GM21423 (cell line): ENCODE results near the gene METTL22.

Source experiments
- ATAC-seq: cut with Tn5 transposase; IDR thresholded peaks from one replicate; pipeline ENCODE4 v1.9.1; 2021; ENCODE audit warnings: mild to moderate bottlenecking, moderate library complexity; ENCODE audit not compliant: unreplicated experiment

The METTL22 gene, protein sequence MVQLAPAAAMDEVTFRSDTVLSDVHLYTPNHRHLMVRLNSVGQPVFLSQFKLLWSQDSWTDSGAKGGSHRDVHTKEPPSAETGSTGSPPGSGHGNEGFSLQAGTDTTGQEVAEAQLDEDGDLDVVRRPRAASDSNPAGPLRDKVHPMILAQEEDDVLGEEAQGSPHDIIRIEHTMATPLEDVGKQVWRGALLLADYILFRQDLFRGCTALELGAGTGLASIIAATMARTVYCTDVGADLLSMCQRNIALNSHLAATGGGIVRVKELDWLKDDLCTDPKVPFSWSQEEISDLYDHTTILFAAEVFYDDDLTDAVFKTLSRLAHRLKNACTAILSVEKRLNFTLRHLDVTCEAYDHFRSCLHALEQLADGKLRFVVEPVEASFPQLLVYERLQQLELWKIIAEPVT

DNA sequence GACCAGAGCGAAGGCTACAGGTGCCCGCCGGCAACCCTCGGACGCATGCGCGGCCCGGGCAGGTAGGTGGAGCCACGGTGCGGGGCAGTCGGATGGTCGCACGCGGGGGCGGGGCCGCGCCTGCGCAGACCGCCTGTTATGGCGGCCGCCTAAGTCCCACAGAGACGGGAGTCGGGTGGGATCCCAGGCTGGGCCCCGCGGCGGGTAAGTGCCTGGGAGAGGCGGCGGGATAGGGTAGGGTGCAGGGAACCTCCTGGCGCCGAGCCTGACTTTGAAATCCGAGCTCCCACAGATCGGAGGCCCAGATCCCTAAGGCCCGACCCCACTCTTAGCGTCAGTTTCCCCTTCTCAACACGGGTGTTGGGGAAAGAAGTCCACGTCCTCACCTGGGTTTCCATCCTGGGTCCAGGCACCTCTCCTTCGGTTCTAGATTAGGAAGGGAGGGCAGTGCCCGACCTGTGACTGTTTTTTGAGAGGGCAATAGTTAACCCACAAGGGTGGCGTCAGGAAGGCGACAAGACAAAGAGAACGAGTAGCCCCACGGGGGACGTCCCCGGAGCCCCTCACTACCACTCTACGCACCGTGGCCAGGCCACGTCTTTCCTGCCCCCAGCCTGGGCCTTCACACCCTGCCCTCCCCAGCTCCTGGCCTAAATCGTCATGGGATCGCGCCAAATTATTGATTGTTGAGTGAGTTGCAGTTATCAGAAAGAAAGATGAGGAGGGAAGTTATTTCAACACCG is at the start of gene METTL22:
METTL22 (plus strand) TSS at position 127 of the 743 bp plus-strand sequence. CDS start 3,968 bp downstream, outside the sequence.
- peak; percentile 93 for ATAC-seq

DNA sequence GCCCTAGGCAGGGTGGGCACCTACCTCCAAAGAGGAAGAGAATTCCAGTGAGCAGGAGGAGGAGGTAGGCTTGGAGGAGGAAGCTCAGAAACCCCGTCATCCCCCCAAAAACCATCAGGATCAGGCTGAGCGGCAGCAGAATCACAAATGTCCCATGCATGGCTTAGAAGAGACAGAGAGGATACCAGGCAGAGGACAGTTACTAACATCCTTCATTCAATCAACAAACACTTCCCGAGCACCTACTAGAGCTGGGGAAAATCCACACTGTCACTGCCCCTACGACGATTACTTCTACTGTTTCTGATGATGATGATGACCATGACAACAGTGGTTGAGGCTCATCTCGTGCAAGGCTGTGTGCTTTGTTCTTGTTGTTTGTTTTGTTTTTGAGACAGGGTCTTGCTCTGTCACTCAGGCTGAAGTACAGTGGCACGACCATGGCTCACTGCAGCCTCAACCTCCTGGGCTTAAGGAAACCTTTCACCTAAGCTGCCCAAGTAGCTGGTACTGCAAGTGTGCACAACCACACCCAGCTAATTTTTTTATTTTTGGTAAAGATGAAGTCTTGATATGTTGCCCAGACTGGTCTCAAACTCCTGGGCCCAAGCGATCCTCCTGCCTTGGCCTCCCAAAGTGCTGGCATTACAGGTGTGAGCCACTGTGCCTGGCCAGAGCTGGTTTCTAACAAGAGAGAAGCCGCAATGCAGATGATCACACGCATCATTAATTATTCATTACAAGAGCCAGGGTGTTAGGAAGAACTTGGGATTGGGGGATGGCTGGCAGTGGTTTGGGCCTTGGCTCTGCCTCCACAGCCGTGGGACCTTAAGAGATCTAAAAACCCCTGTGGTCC is 49.2 kb upstream of the METTL22 start:
- ATAC-seq: no peak

DNA sequence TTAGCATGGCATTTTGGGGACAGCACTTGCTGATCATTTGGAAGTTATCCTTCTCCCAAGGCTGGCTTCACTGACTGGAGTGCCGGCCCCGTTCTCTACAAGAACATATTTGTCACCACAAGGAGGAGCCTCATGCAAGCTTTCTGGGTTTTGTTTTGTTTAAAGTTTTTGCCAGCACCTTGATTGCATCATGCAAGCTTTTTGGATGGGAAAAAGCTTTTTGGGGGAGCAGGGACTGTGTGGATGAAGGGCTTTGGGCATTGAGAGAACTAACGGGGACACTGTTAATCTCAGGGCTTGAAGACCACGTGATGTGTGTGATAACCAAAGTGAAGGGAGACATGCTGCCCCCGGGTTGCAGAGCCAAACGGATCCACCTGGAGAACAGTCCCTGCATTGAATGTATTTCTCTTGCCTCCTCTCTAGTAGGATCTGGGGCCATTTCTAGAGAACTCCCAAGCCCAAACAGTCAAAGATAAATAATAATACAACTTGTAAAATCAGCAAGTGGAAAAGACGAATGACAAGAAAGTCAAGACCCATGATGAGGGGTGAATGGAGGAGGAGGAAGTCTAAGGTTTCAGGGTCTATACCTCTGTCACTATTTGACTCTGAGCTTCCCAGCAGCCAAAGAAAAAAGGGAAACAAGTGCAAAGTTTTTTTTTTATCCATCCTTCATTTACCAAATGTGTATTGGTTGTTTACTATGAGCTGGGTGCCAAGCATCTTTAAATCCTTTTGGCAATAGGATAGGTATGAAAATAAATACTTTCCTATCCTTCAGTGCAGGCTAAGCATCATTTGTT is 48.4 kb upstream of the METTL22 start:
- no peak for ATAC-seq

DNA sequence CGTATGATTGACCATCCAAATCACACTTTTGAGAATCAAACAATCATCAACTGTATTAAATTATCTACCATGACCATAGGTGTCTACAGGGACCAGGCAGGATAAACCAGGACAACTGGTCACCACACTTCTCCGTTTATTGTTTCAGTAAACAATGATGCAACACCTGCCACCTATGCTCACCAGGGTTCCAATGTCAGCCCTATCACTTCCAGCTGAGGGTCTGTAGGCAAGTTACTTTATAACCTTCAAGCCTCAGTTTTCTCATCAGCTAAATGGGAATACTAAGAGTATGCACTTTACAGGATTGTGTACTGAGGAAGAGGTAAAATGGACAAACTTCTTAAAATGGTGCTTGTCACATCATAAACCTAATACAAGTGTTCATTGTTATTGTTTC is 46.1 kb upstream of the METTL22 start:
- ATAC-seq: no peak

DNA sequence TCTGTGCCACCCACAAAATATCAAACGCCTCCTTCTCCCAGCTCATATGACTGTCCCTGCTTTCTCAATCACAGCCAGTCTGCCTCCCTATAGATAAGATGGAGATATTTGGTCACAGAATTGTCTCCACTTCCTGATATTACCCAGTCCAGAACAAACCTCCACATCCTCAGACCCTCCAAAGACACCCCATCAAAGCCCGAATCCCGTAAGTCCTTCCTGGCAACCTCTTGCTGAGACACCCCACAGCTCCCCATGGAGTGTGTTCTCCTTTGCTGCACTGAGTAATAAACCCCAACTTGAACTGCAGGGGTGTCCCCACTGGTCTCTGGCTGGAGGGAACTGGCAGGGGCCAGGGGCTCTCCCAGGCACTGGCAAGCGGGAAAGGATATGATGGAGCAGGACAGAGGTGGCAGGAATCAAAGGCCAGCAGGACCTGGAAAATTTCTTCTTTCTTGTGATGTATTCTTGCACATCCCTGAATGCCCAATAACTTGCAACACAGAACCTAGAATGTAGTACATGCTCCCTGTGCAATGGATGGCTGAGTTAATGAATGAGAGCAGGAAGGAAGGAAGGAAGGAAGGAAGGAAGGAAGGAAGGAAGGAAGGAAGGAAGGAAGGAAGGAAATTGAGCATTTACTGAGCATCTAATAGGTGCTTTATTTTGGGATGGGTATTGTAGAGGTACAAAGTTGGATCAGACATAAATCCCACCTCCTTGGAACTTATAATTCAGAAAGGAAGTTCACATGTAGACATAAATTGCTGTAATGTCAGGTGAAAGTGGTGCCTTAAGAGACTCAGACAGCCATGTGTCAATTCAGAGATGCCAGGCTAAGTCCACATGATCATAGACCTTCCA is 45.1 kb upstream of the METTL22 start:
- no peak for ATAC-seq

DNA sequence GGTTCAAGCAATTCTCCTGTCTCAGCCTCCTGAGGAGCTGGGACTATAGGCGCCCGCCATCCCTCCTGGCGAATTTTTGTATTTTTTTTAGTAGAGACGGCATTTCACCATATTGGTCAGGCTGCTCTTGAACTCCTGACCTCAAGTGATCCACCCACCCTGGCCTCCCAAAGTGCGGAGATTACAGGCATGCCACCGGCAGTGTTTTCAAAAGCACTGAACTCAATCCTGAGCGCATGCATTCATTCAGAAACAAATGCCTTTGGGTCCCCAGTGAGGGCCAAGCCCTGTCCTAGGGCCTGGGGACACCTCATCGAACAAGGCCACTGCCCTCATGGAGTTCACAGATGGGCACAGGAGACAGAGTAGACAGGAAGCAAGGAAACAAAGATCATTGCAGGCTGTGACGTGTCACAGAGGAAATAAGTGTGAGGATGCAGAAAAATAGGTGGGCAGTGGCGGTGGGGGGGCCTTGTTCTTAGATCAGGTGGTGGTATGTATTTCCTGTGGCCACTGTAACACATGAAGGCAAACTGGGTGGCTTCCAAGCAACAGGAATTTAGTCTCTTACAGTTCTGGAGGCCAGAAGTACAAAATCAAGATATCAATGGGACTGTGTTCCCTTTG is 43.7 kb upstream of the METTL22 start:
- no peak for ATAC-seq

DNA sequence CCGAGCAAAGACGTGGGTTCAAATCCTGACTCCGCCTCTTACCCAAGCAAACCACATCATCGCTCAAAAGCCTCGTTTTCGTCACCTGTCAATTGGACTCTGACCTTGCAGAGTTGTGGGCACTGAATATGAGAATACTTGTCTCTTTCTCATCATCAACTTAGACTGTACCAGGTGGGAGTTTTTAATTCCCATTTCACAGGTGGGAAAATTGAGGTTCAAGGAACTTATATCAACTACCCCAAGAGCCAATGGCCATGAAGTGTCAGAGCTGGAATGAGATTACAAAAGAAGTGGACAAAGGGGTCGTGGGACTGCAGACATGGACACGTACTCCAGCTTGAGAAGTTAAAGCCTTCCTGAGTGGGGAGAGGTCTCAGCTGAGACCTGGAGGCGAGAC is 41.9 kb upstream of the METTL22 start:
- no peak for ATAC-seq

DNA sequence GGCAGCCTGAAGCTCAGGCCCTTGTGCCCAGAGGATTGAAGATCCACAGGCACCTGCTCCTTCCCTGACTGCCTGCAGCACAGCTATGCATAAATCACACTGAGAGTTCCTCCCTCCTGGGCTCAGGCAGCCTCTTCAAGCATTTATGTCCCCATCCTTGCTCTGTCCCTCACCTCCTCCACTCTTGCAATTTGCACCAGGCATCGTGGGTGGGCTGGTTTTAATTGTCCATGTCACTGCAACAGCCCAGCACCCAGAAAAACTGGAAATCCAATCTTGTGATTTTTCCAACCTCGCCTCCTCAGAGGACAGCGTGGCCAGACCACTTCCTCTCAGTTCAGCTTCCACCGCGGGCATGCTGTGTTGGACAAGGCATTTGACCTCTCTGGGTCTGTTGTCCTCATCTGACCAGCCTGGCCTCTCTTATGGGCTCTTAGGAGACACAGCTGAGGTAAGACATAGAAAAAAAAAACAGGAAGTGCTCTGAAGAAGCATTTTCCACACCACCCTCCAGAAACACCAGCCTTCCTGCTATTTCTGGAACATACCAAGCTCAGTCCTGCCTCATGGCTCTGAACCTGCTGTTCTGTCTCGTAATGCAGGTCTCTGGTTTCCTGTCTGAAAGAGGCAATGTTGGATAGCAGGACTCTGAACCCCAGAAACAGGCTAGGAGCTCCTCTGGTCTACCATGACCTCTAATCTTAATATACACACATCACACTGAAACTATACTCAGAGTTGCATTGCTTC is 39.5 kb upstream of the METTL22 start:
- no peak for ATAC-seq

DNA sequence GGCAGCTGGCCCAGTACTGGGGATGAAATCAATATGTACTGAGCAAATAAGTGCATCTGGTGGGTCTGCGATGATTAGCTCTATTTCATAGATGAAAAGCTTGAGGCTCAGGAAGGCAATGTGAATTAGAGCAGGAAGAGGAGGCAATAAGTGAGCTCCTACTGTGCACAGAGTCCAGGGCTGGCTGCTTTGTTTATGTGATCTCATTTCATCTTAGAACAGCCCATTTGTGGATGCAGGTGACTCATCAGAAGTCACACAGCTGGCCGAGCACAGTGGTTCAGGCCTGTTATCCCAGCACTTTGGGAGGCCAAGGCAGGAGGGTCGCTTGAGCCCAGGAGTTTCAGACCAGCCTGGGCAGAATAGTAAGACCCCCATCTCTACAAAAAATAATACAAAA is 38.3 kb upstream of the METTL22 start:
- no peak for ATAC-seq

DNA sequence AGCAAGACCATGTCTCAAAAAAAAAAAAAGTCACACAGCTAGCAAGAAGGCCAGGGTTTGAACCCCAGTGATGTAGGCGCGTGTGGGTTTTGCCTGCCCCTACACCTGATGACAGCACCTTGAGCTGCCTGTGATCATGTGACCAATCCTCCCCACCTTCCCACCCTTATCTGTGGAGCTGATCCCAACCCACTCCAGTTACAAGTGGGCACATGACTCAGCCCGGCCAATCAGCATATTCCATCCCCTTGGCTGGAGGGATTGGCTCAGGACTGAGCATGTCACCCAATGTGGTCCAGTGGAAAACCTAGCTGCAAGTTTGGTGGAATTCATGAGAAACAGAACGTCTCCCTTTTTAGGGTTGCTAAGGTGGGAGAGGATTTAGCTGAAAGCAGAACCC is 37.8 kb upstream of the METTL22 start:
- no peak for ATAC-seq

DNA sequence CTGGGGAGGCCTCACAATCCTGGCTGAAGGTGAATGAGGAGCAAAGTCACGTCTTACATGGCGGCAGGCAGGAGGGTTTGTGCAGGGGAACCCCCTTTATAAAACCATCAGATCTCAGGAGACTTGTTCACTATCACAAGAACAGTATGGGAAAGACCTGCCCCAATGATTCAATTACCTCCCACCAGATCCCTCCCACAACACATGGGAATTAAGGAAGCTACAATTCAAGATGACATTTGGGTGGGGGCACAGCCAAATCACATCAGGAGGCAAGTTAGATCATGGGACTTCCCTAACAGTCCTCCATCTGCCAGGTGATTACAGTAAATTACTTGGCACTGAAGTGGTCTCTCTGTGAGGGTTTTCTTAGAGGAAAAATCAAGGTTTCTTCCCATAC is 36.5 kb upstream of the METTL22 start:
- ATAC-seq: no peak

DNA sequence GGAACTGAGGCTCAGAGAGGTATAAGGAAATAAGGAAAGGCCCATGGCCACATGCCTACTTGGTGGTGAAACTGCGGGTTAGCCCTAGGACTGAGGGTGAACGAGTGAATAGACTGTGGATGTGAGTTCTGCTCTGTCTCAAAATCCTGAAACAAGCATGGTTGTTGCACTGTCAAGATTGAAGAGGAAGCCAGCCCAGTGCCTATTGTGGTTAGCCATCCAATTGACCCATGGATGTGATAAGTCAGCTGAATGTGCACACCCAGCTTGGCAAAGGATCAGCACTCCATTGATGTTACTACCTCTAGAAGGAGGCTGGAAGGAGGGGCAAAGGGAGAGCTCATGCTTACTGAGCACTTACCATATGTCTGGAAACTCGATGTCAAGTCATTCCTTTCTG is 35.6 kb upstream of the METTL22 start:
- ATAC-seq: no peak

DNA sequence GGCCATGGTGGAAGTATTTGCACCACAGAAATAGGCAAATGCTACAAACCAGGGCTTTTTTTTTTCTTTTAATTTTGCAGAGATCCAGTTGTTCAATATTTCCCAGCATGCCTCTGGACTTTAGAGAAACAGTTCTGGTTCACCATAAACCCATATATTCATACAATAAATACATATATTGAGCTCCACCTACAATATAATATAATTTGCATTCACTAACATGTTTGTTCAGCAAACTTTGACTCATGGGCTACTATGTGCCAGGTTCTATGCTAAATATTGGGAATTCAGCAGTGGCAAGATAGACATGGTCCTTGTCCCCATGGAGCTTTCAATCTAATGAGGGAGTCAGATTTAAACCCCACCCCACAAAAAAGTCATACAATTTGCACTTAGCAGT is 34.4 kb upstream of the METTL22 start:
- ATAC-seq: no peak

DNA sequence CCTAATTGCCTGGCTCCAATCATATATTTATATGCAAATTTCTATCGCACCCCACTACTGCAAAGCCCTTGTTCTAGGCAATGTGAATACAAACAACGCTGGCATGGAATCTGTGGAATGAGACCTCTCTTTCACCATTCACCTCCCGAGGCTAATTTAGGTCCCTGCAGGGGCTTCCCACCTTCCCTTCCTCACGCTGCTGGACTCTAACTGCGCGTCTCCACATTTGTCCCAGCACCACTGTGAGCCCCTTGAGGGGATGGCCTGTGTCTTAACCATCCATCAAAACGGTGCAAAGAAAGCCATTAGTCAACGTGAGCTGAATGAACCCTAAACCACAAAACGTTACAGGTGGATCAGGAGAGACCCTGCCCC is 32.8 kb upstream of the METTL22 start:
- ATAC-seq: no peak

DNA sequence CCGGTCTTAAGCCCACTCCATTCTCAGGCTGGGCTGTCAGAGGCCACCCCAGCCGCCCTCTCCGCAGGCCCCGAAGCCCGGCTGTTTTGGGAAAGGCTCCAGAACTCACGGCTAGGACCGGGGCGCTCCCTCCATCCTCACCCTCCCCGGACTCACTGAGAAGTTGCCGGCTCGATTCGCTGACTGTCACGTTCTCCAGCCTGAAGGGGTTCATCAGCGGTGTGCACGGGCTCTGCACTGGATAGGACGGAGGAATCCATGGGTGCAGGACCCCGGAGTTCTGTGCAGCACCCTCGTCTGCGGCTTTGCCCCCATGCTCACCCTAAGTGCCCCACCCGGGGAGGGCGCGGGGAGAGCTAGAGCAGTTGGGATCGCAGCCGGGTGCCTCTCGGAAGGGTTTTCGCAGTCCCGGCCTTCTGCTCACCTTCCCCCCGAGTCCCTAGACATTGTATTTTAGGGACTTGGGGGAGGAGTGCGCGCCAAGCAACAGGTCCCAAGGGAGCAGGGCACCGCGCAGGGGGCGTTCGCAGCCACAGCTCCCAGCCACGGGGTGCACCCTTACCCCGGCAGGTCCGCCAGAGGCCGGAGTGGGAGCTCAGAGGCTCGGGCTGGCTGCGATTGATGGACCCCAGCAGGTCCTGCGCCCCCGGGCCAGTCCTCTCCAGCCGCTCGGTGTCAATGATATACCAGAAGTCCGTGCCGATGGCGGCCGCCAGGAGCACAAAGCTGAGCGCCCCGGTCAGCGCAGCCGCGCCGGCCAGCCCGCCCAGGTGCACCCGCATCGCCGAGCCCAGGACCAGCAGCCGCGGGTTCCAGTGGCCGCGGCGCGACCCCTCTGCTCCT is 32.2 kb upstream of the METTL22 start:
- no peak for ATAC-seq

DNA sequence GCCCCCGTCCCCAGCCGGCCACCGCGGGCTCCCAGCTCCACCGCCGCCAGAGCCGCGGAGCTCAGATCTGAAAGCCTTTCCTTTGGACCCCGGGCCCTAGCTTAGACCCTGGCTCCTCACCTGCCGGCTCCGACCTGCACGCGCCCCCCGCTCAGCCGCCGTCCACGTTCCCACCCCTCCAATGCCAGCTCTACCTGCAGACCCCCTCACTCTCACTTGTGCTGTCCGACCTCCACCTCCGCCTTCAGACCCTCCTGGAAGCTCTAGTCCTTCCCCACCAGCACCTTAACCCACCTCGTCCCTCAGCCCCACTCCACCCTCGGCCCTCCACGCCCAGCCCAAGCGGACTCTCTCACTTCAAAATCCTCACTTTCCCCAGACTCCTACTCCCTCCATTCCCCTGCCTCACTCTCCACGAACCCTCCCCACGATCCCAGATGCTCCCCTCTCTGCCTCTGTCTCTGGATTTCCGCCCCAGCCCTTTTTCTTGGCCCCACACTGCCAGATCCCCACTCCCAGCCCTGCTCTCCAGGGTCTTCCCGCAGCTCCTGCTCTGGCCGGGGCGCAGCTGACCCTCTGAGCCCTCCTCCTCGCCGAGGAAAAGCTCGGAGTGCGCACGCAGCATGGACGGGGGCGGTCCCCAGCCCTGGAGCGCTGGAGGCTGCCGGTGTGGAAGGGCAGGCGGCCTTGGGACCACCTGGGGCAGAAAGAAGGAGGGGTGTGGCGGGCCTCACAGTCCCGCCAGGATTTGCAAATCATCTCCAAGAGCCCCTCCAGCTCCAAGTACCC is 31.4 kb upstream of the METTL22 start, which contains the start of gene TMEM114:
TMEM114 (minus strand) TSS at position 612 of the 789 bp plus-strand sequence. CDS start 673 bp downstream, outside the sequence.
- ATAC-seq: no peak

DNA sequence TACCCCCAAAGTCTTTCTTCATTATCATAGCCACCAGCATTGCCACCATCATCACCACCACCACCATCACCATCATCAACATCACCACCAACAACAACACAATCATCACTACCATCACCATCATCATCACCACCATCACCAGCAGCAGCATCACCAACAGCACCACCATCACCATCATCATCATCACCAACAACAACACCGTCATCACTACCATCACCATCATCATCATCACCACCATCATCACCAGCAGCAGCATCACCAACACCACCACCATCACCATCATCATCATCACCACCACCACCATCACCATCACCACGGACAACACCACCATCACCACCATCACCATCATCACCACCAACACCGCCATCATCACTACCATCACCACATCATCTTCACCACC is 30.7 kb upstream of the METTL22 start:
- no peak for ATAC-seq
